IPS-18a (cell line): ENCODE data around the gene CACNA1A.
"Not testable (repeated sequence)": the region's sequence is repeated elsewhere in the genome, so short reads cannot be mapped to it uniquely, and the experiment has no call there.

Source experiments
- H3K27ac ChIP-seq: one replicate; pipeline ENCODE4 v1.5.1; 2013; ENCODE audit warnings: low read length
- H3K27me3 ChIP-seq: one replicate; pipeline ENCODE4 v1.6.1; 2013; ENCODE audit warnings: mild to moderate bottlenecking, low read length; ENCODE audit not compliant: control insufficient read depth, insufficient read depth
- H3K36me3 ChIP-seq: one replicate; pipeline ENCODE4 v1.6.1; 2013; ENCODE audit warnings: low read depth, low read length; ENCODE audit not compliant: control insufficient read depth
- H3K4me1 ChIP-seq: one replicate; pipeline ENCODE4 v1.6.1; 2013; ENCODE audit warnings: low read depth, low read length; ENCODE audit not compliant: control insufficient read depth
- H3K4me3 ChIP-seq: one replicate; pipeline ENCODE4 v1.5.1; 2013; ENCODE audit warnings: low read length
- H3K9ac ChIP-seq: one replicate; pipeline ENCODE4 v1.6.1; 2013; ENCODE audit warnings: mild to moderate bottlenecking, low read length, moderate library complexity
- H3K9me3 ChIP-seq: one replicate; pipeline ENCODE4 v1.6.1; 2013; ENCODE audit warnings: low read depth, low read length; ENCODE audit not compliant: control insufficient read depth

The CACNA1A gene

GRCh38 chr19:13447978-13448377 lies 58.3 kb downstream of the CACNA1A start:
- Histone ChIP-seq H3K27me3 (no peaks in the 10 kb centered on the region), H3K27ac (no peak overlapping the region)

GRCh38 chr19:13441810-13442512 lies 64.3 kb downstream of the CACNA1A start:
- Histone ChIP-seq H3K36me3 (no peaks in the 10 kb centered on the region), H3K27me3 (no peaks in the 10 kb centered on the region), H3K27ac (no peak overlapping the region), H3K9me3 (no peaks in the 10 kb centered on the region), H3K4me3 (no peak overlapping the region), H3K4me1 (no peaks in the 10 kb centered on the region), H3K9ac (no peak overlapping the region)

More at GRCh38 chr19:13447978-13448377, 58.3 kb downstream of the CACNA1A start:
- Histone ChIP-seq H3K9ac (no peak overlapping the region), H3K4me1 (no peaks in the 10 kb centered on the region), H3K9me3 (peaks cover 7% of the 10 kb centered on the region), H3K4me3 (no peak overlapping the region), H3K36me3 (peaks cover 11% of the 10 kb centered on the region)

- no peaks in the 10 kb centered on the region for H3K9me3 ChIP-seq
- no peak overlapping the region for H3K9ac ChIP-seq
- no peaks in the 10 kb centered on the region for H3K4me1 ChIP-seq
- H3K36me3 ChIP-seq, result no peaks in the 10 kb centered on the region
- H3K27me3 ChIP-seq, result no peaks in the 10 kb centered on the region
- H3K4me3 ChIP-seq, result no peak overlapping the region
- no peak overlapping the region for H3K27ac ChIP-seq
Observed at GRCh38 chr19:13437919-13438618, 68.2 kb downstream of the CACNA1A start.

- no peaks in the 10 kb centered on the region for H3K4me1 ChIP-seq
- no peak overlapping the region for H3K9ac ChIP-seq
- no peaks in the 10 kb centered on the region for H3K36me3 ChIP-seq
- no peak overlapping the region for H3K27ac ChIP-seq
- H3K4me3 ChIP-seq, result no peak overlapping the region
- no peaks in the 10 kb centered on the region for H3K9me3 ChIP-seq
- H3K27me3 ChIP-seq, result no peaks in the 10 kb centered on the region
Observed at GRCh38 chr19:13436352-13436751, 69.9 kb downstream of the CACNA1A start.

GRCh38 chr19:13430790-13431582 lies 75.3 kb downstream of the CACNA1A start:
- Histone ChIP-seq H3K9me3 (no peaks in the 10 kb centered on the region), H3K36me3 (no peaks in the 10 kb centered on the region), H3K27me3 (no peaks in the 10 kb centered on the region), H3K9ac (no peak overlapping the region), H3K4me3 (no peak overlapping the region), H3K27ac (no peak overlapping the region), H3K4me1 (no peaks in the 10 kb centered on the region)

GRCh38 chr19:13429563-13429962 lies 76.7 kb downstream of the CACNA1A start:
- H3K27ac ChIP-seq, result no peak overlapping the region
- no peak overlapping the region for H3K9ac ChIP-seq
- no peaks in the 10 kb centered on the region for H3K36me3 ChIP-seq
- H3K4me1 ChIP-seq, result no peaks in the 10 kb centered on the region
- H3K4me3 ChIP-seq, result no peak overlapping the region
- no peaks in the 10 kb centered on the region for H3K9me3 ChIP-seq
- H3K27me3 ChIP-seq, result no peaks in the 10 kb centered on the region

- H3K9ac ChIP-seq, result no peak overlapping the region
- H3K4me1 ChIP-seq, result no peaks in the 10 kb centered on the region
- H3K36me3 ChIP-seq, result no peaks in the 10 kb centered on the region
- no peaks in the 10 kb centered on the region for H3K27me3 ChIP-seq
- H3K4me3 ChIP-seq, result no peak overlapping the region
- H3K27ac ChIP-seq, result no peak overlapping the region
- H3K9me3 ChIP-seq, result no peaks in the 10 kb centered on the region
Observed at GRCh38 chr19:13428352-13428751, 77.9 kb downstream of the CACNA1A start.

- H3K36me3 ChIP-seq, result no peaks in the 10 kb centered on the region
- no peaks in the 10 kb centered on the region for H3K9me3 ChIP-seq
- H3K9ac ChIP-seq, result no peak overlapping the region
- H3K4me1 ChIP-seq, result no peaks in the 10 kb centered on the region
- no peak overlapping the region for H3K27ac ChIP-seq
- H3K4me3 ChIP-seq, result no peak overlapping the region
- H3K27me3 ChIP-seq, result no peaks in the 10 kb centered on the region
Observed at GRCh38 chr19:13427273-13428051, 78.8 kb downstream of the CACNA1A start.

DNA sequence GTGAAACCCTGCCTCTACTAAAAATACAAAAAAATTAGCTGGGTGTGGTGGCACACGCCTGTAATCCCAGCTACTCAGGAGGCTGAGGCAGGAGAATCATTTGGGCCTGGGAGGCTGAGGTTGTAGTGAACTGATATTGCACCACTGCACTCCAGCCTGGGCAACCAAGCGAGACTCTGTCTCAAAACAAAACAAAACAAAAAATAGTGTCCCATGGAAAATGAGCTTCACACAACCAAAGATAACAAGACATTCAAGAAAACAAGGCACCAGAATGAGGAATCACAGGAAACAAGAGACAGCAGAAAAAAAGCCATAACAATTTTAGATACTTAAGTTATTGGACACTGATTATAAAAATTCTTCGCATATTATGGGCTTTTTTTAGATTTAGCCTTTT lies 80.4 kb downstream of the CACNA1A start:
- H3K4me3 ChIP-seq, H3K27ac ChIP-seq, H3K9ac ChIP-seq, H3K4me1 ChIP-seq, H3K36me3 ChIP-seq, H3K27me3 ChIP-seq, H3K9me3 ChIP-seq: not testable (repeated sequence)

DNA sequence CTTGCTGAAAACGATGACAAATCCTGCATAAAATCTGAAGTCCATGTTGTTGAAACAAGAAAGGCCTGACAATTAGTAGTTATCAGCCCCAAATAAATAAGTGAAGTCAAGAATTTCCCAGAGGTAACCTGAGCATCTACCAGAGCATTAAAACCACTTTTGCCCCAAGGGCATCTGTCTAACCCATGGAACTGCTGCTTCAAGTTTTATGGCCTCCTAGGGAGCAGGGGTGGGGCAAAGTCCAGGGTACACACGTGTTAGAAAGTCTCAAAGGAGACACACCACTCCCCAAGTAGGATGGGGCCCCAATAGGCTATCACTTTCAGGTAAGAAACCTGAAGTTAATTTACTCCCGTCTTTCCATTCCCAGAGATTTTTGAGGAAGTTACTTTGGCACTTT lies 81.1 kb downstream of the CACNA1A start:
- no peak overlapping the region for H3K4me3 ChIP-seq
- no peak overlapping the region for H3K27ac ChIP-seq
- H3K9me3 ChIP-seq, result no peaks in the 10 kb centered on the region
- H3K9ac ChIP-seq, result no peak overlapping the region
- no peaks in the 10 kb centered on the region for H3K27me3 ChIP-seq
- no peaks in the 10 kb centered on the region for H3K4me1 ChIP-seq
- no peaks in the 10 kb centered on the region for H3K36me3 ChIP-seq

DNA sequence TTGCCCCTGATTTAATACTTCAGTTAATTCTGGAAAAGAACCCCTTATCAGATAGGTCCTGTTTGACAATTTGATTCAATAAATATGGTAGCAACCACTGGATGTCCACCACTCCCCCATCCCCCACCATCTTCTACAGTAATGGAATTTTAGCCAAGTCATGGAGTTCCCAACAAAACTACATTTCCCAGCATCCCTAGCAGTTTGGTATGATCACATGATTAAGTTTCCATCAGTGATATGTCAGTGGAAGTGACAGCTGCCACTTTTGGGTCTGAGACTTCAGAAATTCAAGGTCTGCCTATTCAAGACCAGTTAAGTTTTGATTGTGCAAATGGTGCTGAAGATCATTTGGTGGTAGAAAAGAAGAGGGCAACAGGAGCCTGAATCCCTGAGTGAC lies 85.5 kb downstream of the CACNA1A start:
- Histone ChIP-seq H3K36me3 (no peaks in the 10 kb centered on the region), H3K27me3 (no peaks in the 10 kb centered on the region), H3K9ac (no peak overlapping the region), H3K27ac (no peak overlapping the region), H3K9me3 (no peaks in the 10 kb centered on the region), H3K4me1 (no peaks in the 10 kb centered on the region), H3K4me3 (no peak overlapping the region)
